GM19193 (cell line): Measurements from ENCODE around the gene AP1M1.

Experiments used
- POLR2A ChIP-seq: IDR thresholded peaks from 4 replicates; pipeline ENCODE4 v1.6.1; 2011; ENCODE audit not compliant: insufficient read depth, insufficient read length; ENCODE audit errors: extremely low read depth

The AP1M1 gene

GRCh38 chr19:16203256-16204004 is 5.7 kb downstream of the AP1M1 start:
- no peak for TF ChIP-seq POLR2A

- TF ChIP-seq POLR2A, result no peak
Measured at GRCh38 chr19:16204005-16204294, 6.2 kb downstream of the AP1M1 start.

- TF ChIP-seq POLR2A, result no peak
Measured at GRCh38 chr19:16205205-16206045, 7.7 kb downstream of the AP1M1 start.

GRCh38 chr19:16206046-16206605 is 8.4 kb downstream of the AP1M1 start:
- TF ChIP-seq POLR2A, result no peak

- no peak for TF ChIP-seq POLR2A
Measured at GRCh38 chr19:16206637-16207036, 8.9 kb downstream of the AP1M1 start.

GRCh38 chr19:16207063-16207462 is 9.4 kb downstream of the AP1M1 start:
- TF ChIP-seq POLR2A, result no peak

- TF ChIP-seq POLR2A, result no peak
Measured at GRCh38 chr19:16207490-16208025, 9.8 kb downstream of the AP1M1 start.

GRCh38 chr19:16208064-16208759 is 10.5 kb downstream of the AP1M1 start:
- no peak for TF ChIP-seq POLR2A

- no peak for TF ChIP-seq POLR2A
Measured at GRCh38 chr19:16208847-16209665, 11.3 kb downstream of the AP1M1 start.

- TF ChIP-seq POLR2A, result no peak
Measured at GRCh38 chr19:16210168-16210567, 12.5 kb downstream of the AP1M1 start.

- no peak for TF ChIP-seq POLR2A
Measured at GRCh38 chr19:16213076-16213475, 15.4 kb downstream of the AP1M1 start.

- TF ChIP-seq POLR2A, result no peak
Measured at GRCh38 chr19:16216744-16217670, 19.3 kb downstream of the AP1M1 start.
